Hematopoietic multipotent progenitor cell (in vitro differentiated cells): ENCODE data around the gene OXA1L. TPM values are rescaled to one million over a fixed set of nuclear protein-coding genes. Genes with fewer than 3 reads are reported as not detected.

Experiments used
- small RNA-seq: library from RNA; depleted of rRNA; stranded (forward); fragments of <200 nt; gene quantifications from one replicate; pipeline ENCODE3, GENCODE V24; 2012
- total RNA-seq: library from RNA; depleted of rRNA; stranded (reverse); fragments of >200 nt; gene quantifications from one replicate; pipeline ENCODE4 v1.2.3, GENCODE V29; 2012

The OXA1L gene
- total RNA-seq, 1 donor: 138 TPM

Small RNA genes within 50 kb of the gene (small RNA-seq; reads per million reads assigned to genes)
- gene RF00588: not detected

Other genes starting within 250 kb of the OXA1L start
- gene DAD1, start 177.5 kb upstream of the OXA1L start, total RNA-seq: 195 TPM
- gene ABHD4, start 168.4 kb upstream of the OXA1L start, total RNA-seq: 26.7 TPM
- under 0.01 TPM for gene OR6J1, start 122.3 kb upstream of the OXA1L start, total RNA-seq
- gene SLC7A7, start 48.7 kb downstream of the OXA1L start, total RNA-seq: 1.9 TPM
- 16.2 TPM for gene MRPL52, start 63.2 kb downstream of the OXA1L start, total RNA-seq
- 1.6 TPM for gene MMP14, start 69.9 kb downstream of the OXA1L start, total RNA-seq
- gene LRP10, start 105.1 kb downstream of the OXA1L start, total RNA-seq: 47.9 TPM
- under 0.01 TPM for gene REM2, start 116.5 kb downstream of the OXA1L start, total RNA-seq
- 84.6 TPM for gene RBM23, start 152.5 kb downstream of the OXA1L start, total RNA-seq
- gene PRMT5, start 162.7 kb downstream of the OXA1L start, total RNA-seq: 75.9 TPM
- gene HAUS4, start 190.4 kb downstream of the OXA1L start, total RNA-seq: 73.8 TPM
- 1.9 TPM for gene AJUBA, start 215.9 kb downstream of the OXA1L start, total RNA-seq
- gene C14orf93, start 243.5 kb downstream of the OXA1L start, total RNA-seq: 29.9 TPM